LNCaP clone FGC (cell line): Measurements from ENCODE around the gene DNAJC1.

Experiments used
- DNase-seq: peaks from one replicate; pipeline ENCODE4 v3.0.0-alpha.2; 2011; ENCODE audit warnings: low read depth
- H3K4me3 ChIP-seq: 2 replicates; pipeline ENCODE4 v1.5.1; 2011; ENCODE audit warnings: mild to moderate bottlenecking, low read depth, low read length, control low read depth
- CTCF ChIP-seq: IDR thresholded peaks from 2 replicates; pipeline ENCODE4 v1.5.1; 2012; ENCODE audit warnings: mild to moderate bottlenecking; ENCODE audit not compliant: control insufficient read depth, insufficient read depth; ENCODE audit errors: extremely low read depth

DNAJC1 gene

DNA sequence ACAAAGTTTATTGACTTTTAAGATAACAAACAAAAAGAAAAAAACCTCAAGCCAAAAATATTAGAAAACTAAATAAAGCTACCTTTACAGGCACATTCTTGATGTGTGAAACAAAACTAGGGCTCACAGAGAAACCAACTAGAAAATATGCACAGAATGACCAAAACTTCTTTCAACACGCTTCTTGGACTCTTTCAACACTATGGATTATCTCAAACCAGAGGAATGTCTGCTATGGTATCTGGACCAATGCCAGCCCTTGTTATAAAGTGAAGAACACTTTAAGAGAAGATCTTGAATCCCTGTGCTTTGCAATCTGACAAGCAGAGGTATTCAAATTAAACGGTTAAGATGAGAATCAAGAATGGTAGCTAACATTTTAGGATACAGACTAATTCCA lies 76.6 kb downstream of the DNAJC1 start:
- DNase-seq = no peak
- TF ChIP-seq CTCF = no peak
- H3K4me3 ChIP-seq = no peak overlapping the region

GRCh38 chr10:21926358-21926925 lies 77.1 kb downstream of the DNAJC1 start:
- TF ChIP-seq CTCF = no peak
- DNase-seq = no peak
- no peak overlapping the region for H3K4me3 ChIP-seq

DNA sequence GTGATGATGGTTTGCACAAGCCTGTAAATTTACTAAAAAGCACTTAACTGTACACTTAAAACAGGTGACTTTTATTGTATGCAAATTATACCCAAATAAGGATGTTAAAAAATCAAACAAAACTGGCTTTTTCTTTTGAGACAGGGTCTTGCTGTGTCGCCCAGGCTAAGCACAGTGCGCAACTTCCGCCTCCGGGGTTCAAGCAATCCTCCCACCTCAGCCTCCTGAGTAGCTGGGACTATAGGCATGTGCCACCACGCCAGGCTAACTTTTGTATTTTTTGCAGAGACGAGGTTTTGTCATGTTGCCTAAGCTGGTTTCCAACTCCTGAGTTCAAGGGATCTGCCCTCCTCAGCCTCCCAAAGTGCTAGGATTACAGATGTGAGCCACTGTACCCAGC lies 77.7 kb downstream of the DNAJC1 start:
- H3K4me3 ChIP-seq = no peak overlapping the region
- no peak for DNase-seq
- TF ChIP-seq CTCF = no peak

DNA sequence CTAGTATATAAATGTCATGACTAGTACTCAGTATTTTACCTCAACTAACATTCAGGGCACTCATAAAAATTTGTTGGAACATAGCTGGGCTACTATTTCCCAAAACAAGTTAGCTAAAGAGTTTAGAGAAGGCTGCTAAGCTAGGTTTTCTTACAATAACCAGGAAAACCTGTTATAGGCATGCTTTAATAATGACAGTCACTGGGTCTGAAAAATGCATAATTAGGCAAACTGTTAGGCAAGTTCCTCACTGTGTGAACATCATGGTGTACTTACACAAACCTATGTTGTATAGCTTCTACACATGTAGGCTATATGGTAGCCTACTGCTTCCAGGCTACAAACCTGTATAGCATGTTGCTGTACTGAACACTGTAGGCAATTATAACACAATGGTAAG lies 79.0 kb downstream of the DNAJC1 start:
- H3K4me3 ChIP-seq = no peak overlapping the region
- no peak for DNase-seq
- TF ChIP-seq CTCF = no peak

DNA sequence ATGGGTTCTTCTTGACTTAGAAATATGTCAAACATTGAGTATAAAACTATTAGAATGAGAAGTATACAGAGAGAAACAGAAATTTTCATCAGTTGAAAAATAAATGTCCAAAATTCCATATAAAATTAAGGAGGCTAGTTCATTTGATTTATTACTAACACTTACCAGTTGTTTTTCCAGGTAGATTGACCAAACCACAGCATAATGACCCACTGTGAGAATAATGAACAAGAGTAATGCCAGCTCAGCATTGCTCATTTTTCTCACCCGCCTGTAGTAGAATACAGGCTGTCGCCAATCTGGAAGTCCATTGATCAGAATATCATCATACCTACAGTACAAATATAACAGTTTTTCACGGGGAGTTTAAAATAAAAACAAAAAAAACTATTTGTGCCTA lies 82.9 kb downstream of the DNAJC1 start:
- DNase-seq = no peak
- TF ChIP-seq CTCF = no peak

GRCh38 chr10:21919906-21920305 lies 83.6 kb downstream of the DNAJC1 start:
- no peak for TF ChIP-seq CTCF
- DNase-seq = no peak
- H3K4me3 ChIP-seq = no peak overlapping the region

More for the DNA sequence above, 82.9 kb downstream of the DNAJC1 start:
- H3K4me3 ChIP-seq = no peak overlapping the region

DNA sequence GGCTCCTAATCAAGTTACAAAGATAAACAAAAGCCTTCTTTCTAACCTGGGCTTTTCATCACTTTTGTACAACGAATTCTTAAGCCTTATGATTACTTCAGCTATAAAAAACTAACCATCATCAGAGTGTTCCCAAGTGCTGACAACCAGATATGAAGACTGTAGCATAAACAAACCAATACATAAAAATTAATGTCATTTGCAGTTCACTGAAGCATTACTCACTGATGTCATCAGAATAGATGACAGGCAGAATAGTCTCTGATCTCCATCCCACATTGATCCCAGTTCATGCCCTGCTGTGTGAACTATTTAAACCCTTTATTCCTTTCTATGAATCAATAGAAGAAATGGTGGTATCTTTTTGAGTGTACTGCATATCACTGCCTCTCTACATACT lies 84.4 kb downstream of the DNAJC1 start:
- TF ChIP-seq CTCF = no peak
- DNase-seq = no peak
- H3K4me3 ChIP-seq = no peak overlapping the region
